WTC11 (cell line): ENCODE results near the gene ZNF286A. TPM values are rescaled to one million over a fixed set of nuclear protein-coding genes. Genes with fewer than 3 reads are reported as not detected.

Source experiments
- ATAC-seq: fragments of 200-7000 bp; cut with Tn5 transposase; 2 replicates; pipeline ENCODE4 v1.10.0; 2021; ENCODE audit warnings: mild to moderate bottlenecking, moderate library complexity
- CTCF ChIA-PET: fragments of 300-600 bp; sonication (Branson Sonifier 250); formaldehyde crosslinking; loops from one replicate; lab custom pipeline; 2021; ENCODE audit warnings: antibody characterized with exemption; lab: Charles Lee
- POLR2A ChIA-PET: fragments of 350-600 bp; sonication (Branson Sonifier 250); formaldehyde crosslinking; loops from one replicate; lab custom pipeline; 2021; ENCODE audit warnings: antibody characterized with exemption; lab: Charles Lee
- DNase-seq: peaks from one replicate; pipeline ENCODE4 v3.0.0; 2021; ENCODE audit warnings: low spot score
- H3K27ac Mint-ChIP-seq: 2 replicates; pipeline ENCODE4 v1.8.0; 2021; ENCODE audit warnings: mixed read lengths
- H3K27me3 Mint-ChIP-seq: 2 replicates; pipeline ENCODE4 v1.8.0; 2021; ENCODE audit warnings: low read depth, mild to moderate bottlenecking, moderate library complexity, mixed read lengths
- H3K36me3 Mint-ChIP-seq: 2 replicates; pipeline ENCODE4 v1.8.0; 2021; ENCODE audit warnings: mixed read lengths
- H3K4me1 Mint-ChIP-seq: 2 replicates; pipeline ENCODE4 v1.8.0; 2022; ENCODE audit warnings: mixed read lengths
- H3K4me3 Mint-ChIP-seq: 2 replicates; pipeline ENCODE4 v1.8.0; 2021; ENCODE audit warnings: mild to moderate bottlenecking, moderate library complexity, mixed read lengths
- H3K9me3 Mint-ChIP-seq: 2 replicates; pipeline ENCODE4 v1.8.0; 2021; ENCODE audit warnings: mixed read lengths
- CBFB ChIP-seq: sonication (generic); formaldehyde crosslinking; IDR thresholded peaks from 2 replicates; pipeline ENCODE4 v1.8.1; 2022; ENCODE audit warnings: mild to moderate bottlenecking, low read depth, missing genetic modification reagents
- CREM ChIP-seq: sonication (generic); formaldehyde crosslinking; IDR thresholded peaks from 2 replicates; pipeline ENCODE4 v1.8.1; 2022; ENCODE audit warnings: mild to moderate bottlenecking, missing genetic modification reagents, moderate library complexity
- E2F1 ChIP-seq: sonication (generic); formaldehyde crosslinking; IDR thresholded peaks from 2 replicates; pipeline ENCODE4 v1.8.0; 2022; ENCODE audit warnings: mild to moderate bottlenecking, missing genetic modification reagents
- FOXP1 ChIP-seq: sonication (generic); formaldehyde crosslinking; IDR thresholded peaks from 2 replicates; pipeline ENCODE4 v1.8.0; 2022; ENCODE audit warnings: missing genetic modification reagents, mild to moderate bottlenecking, moderate library complexity, borderline replicate concordance
- GABPB1 ChIP-seq: sonication (generic); formaldehyde crosslinking; IDR thresholded peaks from 2 replicates; pipeline ENCODE4 v1.8.1; 2023; ENCODE audit warnings: mild to moderate bottlenecking, missing genetic modification reagents
- HMGXB4 ChIP-seq: sonication (generic); formaldehyde crosslinking; IDR thresholded peaks from 2 replicates; pipeline ENCODE4 v1.8.1; 2023; ENCODE audit warnings: mild to moderate bottlenecking, moderate library complexity, missing genetic modification reagents
- IRF1 ChIP-seq: sonication (generic); formaldehyde crosslinking; IDR thresholded peaks from 2 replicates; pipeline ENCODE4 v1.8.0; 2023; ENCODE audit warnings: missing genetic modification reagents
- NFE2L1 ChIP-seq: sonication (generic); formaldehyde crosslinking; IDR thresholded peaks from 2 replicates; pipeline ENCODE4 v1.8.1; 2023; ENCODE audit warnings: missing genetic modification reagents
- NFYB ChIP-seq: sonication (generic); formaldehyde crosslinking; conservative IDR thresholded peaks from 2 replicates; pipeline ENCODE4 v1.8.0; 2022; ENCODE audit warnings: low read depth, missing genetic modification reagents
- USF1 ChIP-seq: sonication (generic); formaldehyde crosslinking; IDR thresholded peaks from 2 replicates; pipeline ENCODE4 v1.8.0; 2022; ENCODE audit warnings: mild to moderate bottlenecking, missing genetic modification reagents
- ZNF138 ChIP-seq: sonication (generic); formaldehyde crosslinking; conservative IDR thresholded peaks from 2 replicates; pipeline ENCODE4 v1.8.1; 2022; ENCODE audit warnings: mild to moderate bottlenecking, moderate library complexity, missing genetic modification reagents
- ZNF263 ChIP-seq: sonication (generic); formaldehyde crosslinking; IDR thresholded peaks from 2 replicates; pipeline ENCODE4 v1.8.1; 2022; ENCODE audit warnings: low read depth, mild to moderate bottlenecking, moderate library complexity, missing genetic modification reagents
- ZNF423 ChIP-seq: fragments of 250-450 bp; sonication (Bioruptor Pico); IDR thresholded peaks from 2 replicates; pipeline ENCODE4 v2.1.2; 2022; ENCODE audit warnings: mild to moderate bottlenecking, moderate library complexity
- ZNF671 ChIP-seq: fragments of 250-450 bp; sonication (Bioruptor Pico); IDR thresholded peaks from 2 replicates; pipeline ENCODE4 v1.8.0; 2021; ENCODE audit warnings: mild to moderate bottlenecking
- total RNA-seq: library from RNA; stranded (reverse); gene quantifications from 3 replicates; pipeline ENCODE4 v1.2.3, GENCODE V29; 2021
- TF ChIP-seq, protein P1 (sequence below): sonication (generic); formaldehyde crosslinking; IDR thresholded peaks from 2 replicates; pipeline ENCODE4 v1.8.1; 2022; ENCODE audit warnings: mild to moderate bottlenecking, missing genetic modification reagents, moderate library complexity, borderline replicate concordance
- TF ChIP-seq, protein P2 (sequence below): sonication (generic); formaldehyde crosslinking; IDR thresholded peaks from 2 replicates; pipeline ENCODE4 v1.8.1; 2022; ENCODE audit warnings: low read depth, missing genetic modification reagents, borderline replicate concordance
- TF ChIP-seq, protein P3 (sequence below): fragments of 250-450 bp; sonication (Bioruptor Pico); IDR thresholded peaks from 2 replicates; pipeline ENCODE4 v1.9.0; 2021; ENCODE audit warnings: mild to moderate bottlenecking, borderline replicate concordance

ZNF286A gene
- total RNA-seq, 1 experiment from 2014 or later, result 83.6 TPM

DNA sequence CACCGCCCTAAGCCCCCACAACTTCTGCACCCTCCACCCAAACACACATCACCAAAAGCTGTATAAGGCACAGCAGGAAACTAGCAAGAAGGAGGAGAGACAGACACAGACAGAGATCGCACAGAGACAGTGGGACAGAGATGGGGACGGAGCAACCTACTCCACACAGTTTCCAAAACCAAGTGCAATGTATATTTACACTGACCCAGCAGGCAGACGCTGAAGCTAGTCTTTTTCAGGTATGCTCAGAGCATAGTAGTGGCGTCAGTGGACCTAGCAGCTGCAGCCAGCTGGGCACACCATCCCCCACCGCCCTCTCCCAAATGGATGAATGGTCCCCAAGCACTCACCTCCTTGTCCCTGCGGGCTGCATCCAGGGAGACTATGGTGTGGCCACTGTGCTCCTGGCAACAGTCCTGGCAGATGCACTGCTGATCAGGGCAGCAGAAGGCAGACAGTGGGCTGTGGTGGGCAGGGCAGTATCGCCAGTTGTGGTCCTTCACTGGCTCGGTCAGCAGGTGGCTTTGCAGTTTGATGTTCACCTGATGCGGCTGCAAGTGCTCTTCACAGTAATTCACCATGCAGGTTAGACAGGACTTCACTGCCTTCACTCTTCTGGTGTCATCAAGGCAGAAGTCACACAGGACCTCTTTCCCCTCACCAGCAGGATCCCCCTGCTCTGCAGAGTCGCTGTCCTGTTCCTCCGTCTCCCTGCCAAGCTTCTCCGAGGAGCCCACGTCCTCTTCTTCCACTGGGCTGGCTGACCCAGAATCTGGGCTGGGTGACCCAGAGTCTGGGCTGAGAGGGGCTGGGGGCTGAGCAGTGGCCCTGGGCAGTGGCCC, 48.6 kb upstream of the ZNF286A start:
- ChIA-PET CTCF (no interaction called here), POLR2A (no interaction called here)
- no peak for DNase-seq
- Mint-ChIP-seq H3K27me3 (no peaks in the 10 kb centered on the region), H3K36me3 (peaks cover 5% of the 10 kb centered on the region; the same call in 1 of the 2 replicates), H3K9me3 (no peaks in the 10 kb centered on the region), H3K27ac (peak overlapping the region; percentile 84; the same call in 1 of the 2 replicates), H3K4me3 (no peak overlapping the region), H3K4me1 (peaks cover 37% of the 10 kb centered on the region)
- ATAC-seq, result no peak
- TF ChIP-seq, protein P1, sequence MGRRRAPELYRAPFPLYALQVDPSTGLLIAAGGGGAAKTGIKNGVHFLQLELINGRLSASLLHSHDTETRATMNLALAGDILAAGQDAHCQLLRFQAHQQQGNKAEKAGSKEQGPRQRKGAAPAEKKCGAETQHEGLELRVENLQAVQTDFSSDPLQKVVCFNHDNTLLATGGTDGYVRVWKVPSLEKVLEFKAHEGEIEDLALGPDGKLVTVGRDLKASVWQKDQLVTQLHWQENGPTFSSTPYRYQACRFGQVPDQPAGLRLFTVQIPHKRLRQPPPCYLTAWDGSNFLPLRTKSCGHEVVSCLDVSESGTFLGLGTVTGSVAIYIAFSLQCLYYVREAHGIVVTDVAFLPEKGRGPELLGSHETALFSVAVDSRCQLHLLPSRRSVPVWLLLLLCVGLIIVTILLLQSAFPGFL (CRISPR knock-in tag), result no peak
- TF ChIP-seq ZNF138 (CRISPR knock-in tag) (no peak), CREM (CRISPR knock-in tag) (no peak), NFYB (CRISPR knock-in tag) (no peak), USF1 (CRISPR knock-in tag) (no peak), HMGXB4 (CRISPR knock-in tag) (no peak), IRF1 (CRISPR knock-in tag) (no peak), ZNF423 (CRISPR knock-in tag) (no peak), GABPB1 (CRISPR knock-in tag) (no peak), ZNF263 (CRISPR knock-in tag) (no peak), FOXP1 (no peak), NFE2L1 (CRISPR knock-in tag) (no peak), E2F1 (CRISPR knock-in tag) (no peak), CBFB (CRISPR knock-in tag) (no peak), ZNF671 (no peak)
- TF ChIP-seq, protein P2, sequence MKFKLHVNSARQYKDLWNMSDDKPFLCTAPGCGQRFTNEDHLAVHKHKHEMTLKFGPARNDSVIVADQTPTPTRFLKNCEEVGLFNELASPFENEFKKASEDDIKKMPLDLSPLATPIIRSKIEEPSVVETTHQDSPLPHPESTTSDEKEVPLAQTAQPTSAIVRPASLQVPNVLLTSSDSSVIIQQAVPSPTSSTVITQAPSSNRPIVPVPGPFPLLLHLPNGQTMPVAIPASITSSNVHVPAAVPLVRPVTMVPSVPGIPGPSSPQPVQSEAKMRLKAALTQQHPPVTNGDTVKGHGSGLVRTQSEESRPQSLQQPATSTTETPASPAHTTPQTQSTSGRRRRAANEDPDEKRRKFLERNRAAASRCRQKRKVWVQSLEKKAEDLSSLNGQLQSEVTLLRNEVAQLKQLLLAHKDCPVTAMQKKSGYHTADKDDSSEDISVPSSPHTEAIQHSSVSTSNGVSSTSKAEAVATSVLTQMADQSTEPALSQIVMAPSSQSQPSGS (CRISPR knock-in tag), result no peak
- TF ChIP-seq, protein P3, sequence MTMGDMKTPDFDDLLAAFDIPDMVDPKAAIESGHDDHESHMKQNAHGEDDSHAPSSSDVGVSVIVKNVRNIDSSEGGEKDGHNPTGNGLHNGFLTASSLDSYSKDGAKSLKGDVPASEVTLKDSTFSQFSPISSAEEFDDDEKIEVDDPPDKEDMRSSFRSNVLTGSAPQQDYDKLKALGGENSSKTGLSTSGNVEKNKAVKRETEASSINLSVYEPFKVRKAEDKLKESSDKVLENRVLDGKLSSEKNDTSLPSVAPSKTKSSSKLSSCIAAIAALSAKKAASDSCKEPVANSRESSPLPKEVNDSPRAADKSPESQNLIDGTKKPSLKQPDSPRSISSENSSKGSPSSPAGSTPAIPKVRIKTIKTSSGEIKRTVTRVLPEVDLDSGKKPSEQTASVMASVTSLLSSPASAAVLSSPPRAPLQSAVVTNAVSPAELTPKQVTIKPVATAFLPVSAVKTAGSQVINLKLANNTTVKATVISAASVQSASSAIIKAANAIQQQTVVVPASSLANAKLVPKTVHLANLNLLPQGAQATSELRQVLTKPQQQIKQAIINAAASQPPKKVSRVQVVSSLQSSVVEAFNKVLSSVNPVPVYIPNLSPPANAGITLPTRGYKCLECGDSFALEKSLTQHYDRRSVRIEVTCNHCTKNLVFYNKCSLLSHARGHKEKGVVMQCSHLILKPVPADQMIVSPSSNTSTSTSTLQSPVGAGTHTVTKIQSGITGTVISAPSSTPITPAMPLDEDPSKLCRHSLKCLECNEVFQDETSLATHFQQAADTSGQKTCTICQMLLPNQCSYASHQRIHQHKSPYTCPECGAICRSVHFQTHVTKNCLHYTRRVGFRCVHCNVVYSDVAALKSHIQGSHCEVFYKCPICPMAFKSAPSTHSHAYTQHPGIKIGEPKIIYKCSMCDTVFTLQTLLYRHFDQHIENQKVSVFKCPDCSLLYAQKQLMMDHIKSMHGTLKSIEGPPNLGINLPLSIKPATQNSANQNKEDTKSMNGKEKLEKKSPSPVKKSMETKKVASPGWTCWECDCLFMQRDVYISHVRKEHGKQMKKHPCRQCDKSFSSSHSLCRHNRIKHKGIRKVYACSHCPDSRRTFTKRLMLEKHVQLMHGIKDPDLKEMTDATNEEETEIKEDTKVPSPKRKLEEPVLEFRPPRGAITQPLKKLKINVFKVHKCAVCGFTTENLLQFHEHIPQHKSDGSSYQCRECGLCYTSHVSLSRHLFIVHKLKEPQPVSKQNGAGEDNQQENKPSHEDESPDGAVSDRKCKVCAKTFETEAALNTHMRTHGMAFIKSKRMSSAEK (CRISPR knock-in tag), result no peak
